ENCODE data around the gene PAXX. TPM values are rescaled to one million over a fixed set of nuclear protein-coding genes. Genes with fewer than 3 reads are reported as not detected.
A peak's percentile ranks its signal among the peaks of the same experiment; 100 is the strongest.
"Not testable (repeated sequence)": the region's sequence is repeated elsewhere in the genome, so short reads cannot be mapped to it uniquely, and the experiment has no call there.

PAXX gene
- total RNA-seq, 1 experiment from 2014 or later = 27.8 TPM

- H3K36me3 ChIP-seq = no peaks in the 10 kb centered on the region
- peaks cover 33% of the 10 kb centered on the region for H3K4me1 ChIP-seq
- H3K9me3 ChIP-seq (replicated peaks) = no peaks in the 10 kb centered on the region
- H3K4me3 ChIP-seq = no peak overlapping the region
- DNase-seq = no peak
- H3K27me3 ChIP-seq = peaks cover 14% of the 10 kb centered on the region
- no peak overlapping the region for H3K27ac ChIP-seq
These were observed 34.6 kb downstream of the PAXX start for GRCh38 chr9:137026828-137027227.

GRCh38 chr9:137027369-137028262 is 35.4 kb downstream of the PAXX start, which contains the start of gene ABCA2:
Gene ABCA2, minus strand, starts transcription at chr9:137028237. Its CDS starts 97 bp downstream, at chr9:137028140.
- no peaks in the 10 kb centered on the region for H3K36me3 ChIP-seq
- H3K9me3 ChIP-seq (replicated peaks) = no peaks in the 10 kb centered on the region
- peaks cover 18% of the 10 kb centered on the region for H3K27me3 ChIP-seq
- H3K4me3 ChIP-seq = peak within 1 kb of the TSS; percentile 48
- no peak for DNase-seq
- H3K4me1 ChIP-seq = peaks cover 33% of the 10 kb centered on the region
- no peak within 1 kb of the TSS for H3K27ac ChIP-seq

- H3K4me3 ChIP-seq = peak overlapping the region; percentile 48
- H3K36me3 ChIP-seq = no peaks in the 10 kb centered on the region
- peak; percentile 57 to 69 for DNase-seq
- no peaks in the 10 kb centered on the region for H3K9me3 ChIP-seq (replicated peaks)
- H3K27ac ChIP-seq = no peak overlapping the region
- peaks cover 26% of the 10 kb centered on the region for H3K4me1 ChIP-seq
- H3K27me3 ChIP-seq = peaks cover 18% of the 10 kb centered on the region
These were observed 36.2 kb downstream of the PAXX start for GRCh38 chr9:137028263-137029057.

GRCh38 chr9:137029058-137029936 is 37.1 kb downstream of the PAXX start:
- no peak overlapping the region for H3K27ac ChIP-seq
- peaks cover 18% of the 10 kb centered on the region for H3K27me3 ChIP-seq
- no peaks in the 10 kb centered on the region for H3K9me3 ChIP-seq (replicated peaks)
- peaks cover 18% of the 10 kb centered on the region for H3K4me1 ChIP-seq
- no peaks in the 10 kb centered on the region for H3K36me3 ChIP-seq
- H3K4me3 ChIP-seq = no peak overlapping the region
- peak; percentile 81 to 87 for DNase-seq

GRCh38 chr9:137030006-137030405 is 37.8 kb downstream of the PAXX start:
- Histone ChIP-seq H3K27ac (no peak overlapping the region), H3K4me1 (peaks cover 15% of the 10 kb centered on the region), H3K4me3 (no peak overlapping the region), H3K27me3 (peaks cover 18% of the 10 kb centered on the region), H3K9me3 (replicated peaks) (no peaks in the 10 kb centered on the region), H3K36me3 (no peaks in the 10 kb centered on the region)
- DNase-seq = no peak

GRCh38 chr9:137030538-137031527 is 38.6 kb downstream of the PAXX start:
- no peak overlapping the region for H3K4me3 ChIP-seq
- H3K27me3 ChIP-seq = peaks cover 13% of the 10 kb centered on the region; the same call in 1 of the 2 replicates
- H3K27ac ChIP-seq = no peak overlapping the region
- H3K9me3 ChIP-seq (replicated peaks) = no peaks in the 10 kb centered on the region
- H3K4me1 ChIP-seq = peaks cover 6% of the 10 kb centered on the region; the same call in 1 of the 2 replicates
- no peak for DNase-seq
- no peaks in the 10 kb centered on the region for H3K36me3 ChIP-seq

GRCh38 chr9:137031904-137032640 is 39.9 kb downstream of the PAXX start, which contains the start of gene FUT7:
Gene FUT7, minus strand, starts transcription at chr9:137032088. Its CDS starts 97 bp downstream, at chr9:137031991.
- H3K4me1 ChIP-seq = peaks cover 3% of the 10 kb centered on the region; the same call in 1 of the 2 replicates
- no peak for DNase-seq
- no peak within 1 kb of the TSS for H3K27ac ChIP-seq
- H3K36me3 ChIP-seq = no peaks in the 10 kb centered on the region
- peaks cover 10% of the 10 kb centered on the region; the same call in 1 of the 2 replicates for H3K27me3 ChIP-seq
- H3K4me3 ChIP-seq = no peak within 1 kb of the TSS
- H3K9me3 ChIP-seq (replicated peaks) = no peaks in the 10 kb centered on the region

GRCh38 chr9:137032858-137033257 is 40.6 kb downstream of the PAXX start:
- no peaks in the 10 kb centered on the region for H3K36me3 ChIP-seq
- peaks cover 5% of the 10 kb centered on the region; the same call in 1 of the 2 replicates for H3K27me3 ChIP-seq
- no peak overlapping the region for H3K27ac ChIP-seq
- peaks cover 3% of the 10 kb centered on the region; the same call in 1 of the 2 replicates for H3K4me1 ChIP-seq
- H3K9me3 ChIP-seq (replicated peaks) = no peaks in the 10 kb centered on the region
- H3K4me3 ChIP-seq = no peak overlapping the region
- no peak for DNase-seq

GRCh38 chr9:137033481-137033880 is 41.3 kb downstream of the PAXX start:
- not testable (repeated sequence) for H3K36me3 ChIP-seq; H3K4me3 ChIP-seq; H3K27me3 ChIP-seq; DNase-seq; H3K4me1 ChIP-seq; H3K9me3 ChIP-seq (replicated peaks); H3K27ac ChIP-seq

GRCh38 chr9:137034039-137034708 is 42.0 kb downstream of the PAXX start:
- DNase-seq = no peak
- H3K9me3 ChIP-seq (replicated peaks) = no peaks in the 10 kb centered on the region
- H3K36me3 ChIP-seq = no peaks in the 10 kb centered on the region
- no peaks in the 10 kb centered on the region for H3K4me1 ChIP-seq
- H3K27ac ChIP-seq = no peak overlapping the region
- H3K4me3 ChIP-seq = no peak overlapping the region
- H3K27me3 ChIP-seq = 0 out of 2 replicates have a peak, but pooled peaks cover 5% of the 10 kb centered on the region

- H3K9me3 ChIP-seq (replicated peaks) = no peaks in the 10 kb centered on the region
- DNase-seq = peak; percentile 86 to 93
- no peaks in the 10 kb centered on the region for H3K4me1 ChIP-seq
- H3K4me3 ChIP-seq = no peak overlapping the region
- no peaks in the 10 kb centered on the region for H3K36me3 ChIP-seq
- no peak overlapping the region for H3K27ac ChIP-seq
- H3K27me3 ChIP-seq = 0 out of 2 replicates have a peak, but pooled peaks cover 5% of the 10 kb centered on the region
These were observed 42.7 kb downstream of the PAXX start for GRCh38 chr9:137034709-137035506.

GRCh38 chr9:137035507-137035834 is 43.2 kb downstream of the PAXX start:
- Histone ChIP-seq H3K4me1 (no peaks in the 10 kb centered on the region), H3K27ac (no peak overlapping the region), H3K9me3 (replicated peaks) (no peaks in the 10 kb centered on the region), H3K36me3 (no peaks in the 10 kb centered on the region), H3K4me3 (no peak overlapping the region), H3K27me3 (peaks cover 6% of the 10 kb centered on the region; the same call in 1 of the 2 replicates)
- no peak for DNase-seq

Measured in SJCRH30 (cell line).